Bronchial epithelial cell (primary cell): ENCODE data around the gene COA6. TPM values are rescaled to one million over a fixed set of nuclear protein-coding genes. Genes with fewer than 3 reads are reported as not detected.
A peak's percentile ranks its signal among the peaks of the same experiment; 100 is the strongest.

Experiments used
- DNase-seq: peaks from one replicate; pipeline ENCODE4 v3.0.0-alpha.2; 2010; ENCODE audit warnings: low read depth
- FAIRE-seq: peaks from 2 replicates; lab custom pipeline; 2011; peaks lifted over from hg19 to GRCh38; lab: Jason Lieb, UNC
- H3K27me3 ChIP-seq: 2 replicates; pipeline ENCODE4 v1.5.1; 2011; ENCODE audit warnings: low read length; ENCODE audit not compliant: control insufficient read depth, insufficient read depth
- H3K36me3 ChIP-seq: 2 replicates; pipeline ENCODE4 v1.5.1; 2011; ENCODE audit warnings: low read length; ENCODE audit not compliant: control insufficient read depth, insufficient read depth
- H3K4me3 ChIP-seq: 2 replicates; pipeline ENCODE4 v1.5.1; 2011; ENCODE audit warnings: mild to moderate bottlenecking, low read depth, low read length, control low read depth
- total RNA-seq: library from RNA; depleted of rRNA; stranded (reverse); fragments of >200 nt; gene quantifications from 2 replicates; pipeline ENCODE4 v1.2.1, GENCODE V29; 2014
- TF ChIP-seq, protein P1 (sequence below): IDR thresholded peaks from 2 replicates; pipeline ENCODE4 v1.5.1; 2011; ENCODE audit warnings: mild to moderate bottlenecking, moderate library complexity, low read length, control low read depth, inconsistent platforms; ENCODE audit not compliant: insufficient read depth, severe bottlenecking

The COA6 gene
- total RNA-seq, 1 donor from 2014 or later: 29.7 TPM

DNA sequence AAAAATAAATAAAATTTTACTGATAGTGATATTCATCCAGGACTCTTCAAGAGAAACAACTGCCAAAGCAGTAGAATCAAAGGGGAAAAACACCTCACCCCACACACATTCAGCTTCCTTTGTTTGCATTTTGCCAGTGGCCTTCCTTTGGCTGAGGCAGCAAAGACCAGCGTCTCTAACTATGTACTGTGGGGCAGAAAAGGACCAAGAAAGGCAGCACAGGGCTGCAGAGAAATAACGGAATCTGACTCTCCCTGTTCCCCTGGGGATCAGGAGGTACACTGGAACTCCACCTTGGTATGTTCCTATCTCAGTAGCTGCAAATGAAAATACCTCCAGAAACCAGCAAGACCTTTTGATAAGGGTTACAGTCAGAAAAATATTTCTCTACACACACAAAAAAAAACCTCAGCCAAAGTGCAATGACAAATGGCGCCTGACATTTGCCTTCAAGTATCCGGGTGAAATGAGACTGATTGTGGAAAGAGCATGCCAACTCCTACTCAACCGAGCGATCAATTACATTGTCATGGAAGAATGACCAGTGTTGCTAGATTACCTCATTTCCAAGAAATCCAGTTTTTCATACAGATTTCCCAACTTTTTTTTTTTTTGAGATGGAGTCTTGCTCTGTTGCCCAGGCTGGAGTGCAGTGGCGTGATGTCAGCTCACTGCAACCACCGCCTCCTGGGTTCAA, 54.8 kb downstream of the COA6 start:
- no peak for DNase-seq
- Histone ChIP-seq H3K4me3 (no peak overlapping the region), H3K36me3 (peaks cover 9% of the 10 kb centered on the region), H3K27me3 (no peaks in the 10 kb centered on the region)
- no peak for FAIRE-seq
- TF ChIP-seq, protein P1, sequence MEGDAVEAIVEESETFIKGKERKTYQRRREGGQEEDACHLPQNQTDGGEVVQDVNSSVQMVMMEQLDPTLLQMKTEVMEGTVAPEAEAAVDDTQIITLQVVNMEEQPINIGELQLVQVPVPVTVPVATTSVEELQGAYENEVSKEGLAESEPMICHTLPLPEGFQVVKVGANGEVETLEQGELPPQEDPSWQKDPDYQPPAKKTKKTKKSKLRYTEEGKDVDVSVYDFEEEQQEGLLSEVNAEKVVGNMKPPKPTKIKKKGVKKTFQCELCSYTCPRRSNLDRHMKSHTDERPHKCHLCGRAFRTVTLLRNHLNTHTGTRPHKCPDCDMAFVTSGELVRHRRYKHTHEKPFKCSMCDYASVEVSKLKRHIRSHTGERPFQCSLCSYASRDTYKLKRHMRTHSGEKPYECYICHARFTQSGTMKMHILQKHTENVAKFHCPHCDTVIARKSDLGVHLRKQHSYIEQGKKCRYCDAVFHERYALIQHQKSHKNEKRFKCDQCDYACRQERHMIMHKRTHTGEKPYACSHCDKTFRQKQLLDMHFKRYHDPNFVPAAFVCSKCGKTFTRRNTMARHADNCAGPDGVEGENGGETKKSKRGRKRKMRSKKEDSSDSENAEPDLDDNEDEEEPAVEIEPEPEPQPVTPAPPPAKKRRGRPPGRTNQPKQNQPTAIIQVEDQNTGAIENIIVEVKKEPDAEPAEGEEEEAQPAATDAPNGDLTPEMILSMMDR: no peak

DNA sequence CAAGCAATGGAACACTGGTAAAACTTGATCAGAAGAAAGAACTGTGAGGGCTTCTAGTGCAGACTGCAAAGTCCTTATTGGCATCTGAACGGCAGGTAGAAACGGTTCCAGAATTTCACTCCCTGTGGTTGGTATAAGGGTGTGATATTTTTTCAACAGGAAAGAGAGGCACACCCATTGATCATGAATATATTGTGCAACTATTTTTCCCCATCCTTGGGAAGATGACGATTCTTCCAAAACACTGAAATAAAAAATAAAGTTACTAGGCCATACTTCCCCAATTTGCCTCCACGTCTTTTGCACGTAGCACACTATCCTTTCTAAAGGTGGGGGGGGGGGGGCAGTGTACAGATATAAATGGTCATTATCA, 56.2 kb downstream of the COA6 start:
- Histone ChIP-seq H3K27me3 (no peaks in the 10 kb centered on the region), H3K36me3 (peaks cover 8% of the 10 kb centered on the region), H3K4me3 (no peak overlapping the region)
- TF ChIP-seq, protein P1: no peak
- FAIRE-seq (no peak), DNase-seq (no peak)

DNA sequence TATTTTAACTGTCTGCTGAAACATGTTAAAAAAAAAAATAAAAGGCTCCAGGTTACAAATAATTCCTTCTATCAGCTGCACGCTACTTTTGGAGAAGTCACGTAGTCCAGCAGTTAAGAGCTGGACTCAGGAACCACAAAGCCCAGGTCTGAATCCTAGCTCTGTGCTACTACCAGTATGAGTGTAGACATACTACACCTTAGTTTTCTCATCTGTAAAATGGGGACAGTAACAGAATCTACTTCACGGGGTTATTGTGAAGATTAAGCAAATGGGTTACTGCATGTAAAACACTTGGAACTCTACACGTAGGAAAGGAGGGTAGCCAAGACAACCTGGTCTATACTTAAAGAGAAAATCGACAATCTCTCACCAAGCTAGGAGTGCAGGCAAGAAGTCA, 57.4 kb downstream of the COA6 start:
- no peak for DNase-seq
- H3K4me3 ChIP-seq: no peak overlapping the region
- H3K36me3 ChIP-seq: peaks cover 8% of the 10 kb centered on the region
- TF ChIP-seq, protein P1: no peak
- H3K27me3 ChIP-seq: no peaks in the 10 kb centered on the region
- no peak for FAIRE-seq

DNA sequence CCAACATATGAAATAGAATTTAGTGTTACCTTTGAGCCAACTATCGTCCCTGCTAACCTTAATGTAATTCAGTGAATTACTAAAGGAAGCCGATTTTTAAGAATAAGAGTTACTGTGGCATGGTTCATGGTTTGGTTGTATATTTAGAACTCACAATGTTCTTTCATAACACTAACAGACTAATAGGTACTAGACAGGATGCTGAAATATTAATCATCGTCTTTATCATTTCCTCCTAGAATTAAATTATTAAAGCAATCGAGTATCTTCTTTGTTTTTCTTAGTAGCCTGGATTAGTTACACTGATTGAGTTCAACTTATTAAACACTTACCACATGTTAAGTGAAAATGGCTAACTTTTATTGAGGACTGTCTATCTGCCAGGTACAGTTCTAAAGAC, 58.0 kb downstream of the COA6 start:
- Histone ChIP-seq H3K4me3 (no peak overlapping the region), H3K27me3 (no peaks in the 10 kb centered on the region), H3K36me3 (peaks cover 6% of the 10 kb centered on the region)
- FAIRE-seq (no peak), DNase-seq (peak; percentile 55)
- TF ChIP-seq, protein P1: no peak

- H3K36me3 ChIP-seq: peaks cover 4% of the 10 kb centered on the region
- FAIRE-seq: peak; percentile 52
These were observed 60.5 kb downstream of the COA6 start for GRCh38 chr1:234433563-234434285.

More at GRCh38 chr1:234433563-234434285, 60.5 kb downstream of the COA6 start:
- peak; percentile 96 for DNase-seq
- no peaks in the 10 kb centered on the region for H3K27me3 ChIP-seq
- H3K4me3 ChIP-seq: no peak overlapping the region
- TF ChIP-seq, protein P1: no peak

Other genes with a start within 250 kb of the COA6 start
- 9.1 and 15.0 TPM in 2 replicates for gene TARBP1, start 105.7 kb downstream of the COA6 start, total RNA-seq
- 64.1 and 80.3 TPM in 2 replicates for gene IRF2BP2, start 236.7 kb downstream of the COA6 start, total RNA-seq